ENCODE results near the gene RAD51D.
"Not testable (repeated sequence)": the region's sequence is repeated elsewhere in the genome, so short reads cannot be mapped to it uniquely, and the experiment has no call there.

Gene RAD51D

GRCh38 chr17:35119370-35120165 is at the start of gene RAD51D:
RAD51D (minus strand) TSS chr17:35119860; CDS start chr17:35119613, 247 bp downstream.
- DNase-seq, result peak; percentile 95

DNA sequence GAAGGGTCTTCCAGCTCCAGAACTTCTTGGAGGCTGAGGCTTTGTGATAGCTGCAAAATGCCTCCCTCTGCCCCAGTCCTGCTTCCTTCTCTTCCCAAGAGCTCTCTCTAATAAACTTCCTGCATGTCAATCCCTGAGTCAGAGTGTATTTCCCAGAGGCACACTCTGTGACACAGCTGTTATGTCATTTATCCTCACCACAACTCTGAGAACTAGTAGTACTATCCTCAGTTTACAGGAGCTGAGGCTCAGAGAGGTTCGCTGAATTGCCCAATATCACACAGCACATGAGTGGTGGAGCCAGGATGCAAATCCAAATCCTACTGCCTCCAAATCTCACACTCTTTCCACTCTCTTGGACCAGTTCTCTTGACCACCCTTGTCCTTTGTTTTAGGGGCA is 48.0 kb upstream of the RAD51D start:
- DNase-seq, result no peak

DNA sequence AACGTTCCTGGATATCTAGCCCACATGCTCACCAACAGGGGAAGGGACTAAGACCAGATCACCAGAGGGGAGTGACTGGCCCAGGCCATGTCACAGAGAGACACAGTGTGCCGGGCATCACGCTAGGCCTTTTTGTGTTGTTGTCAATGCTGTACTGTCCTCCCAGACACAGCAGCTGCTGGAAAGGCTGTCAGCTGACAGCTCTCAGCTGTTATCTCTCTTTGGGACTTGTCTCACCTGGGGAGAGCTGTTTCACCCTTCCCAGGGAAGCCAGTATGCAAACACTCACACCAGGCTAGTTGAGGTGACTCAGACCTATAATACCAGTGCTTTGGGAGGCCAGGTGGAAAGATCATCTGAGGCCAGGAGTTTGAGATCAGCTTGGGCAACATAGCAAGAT is 47.4 kb upstream of the RAD51D start:
- no peak for DNase-seq

DNA sequence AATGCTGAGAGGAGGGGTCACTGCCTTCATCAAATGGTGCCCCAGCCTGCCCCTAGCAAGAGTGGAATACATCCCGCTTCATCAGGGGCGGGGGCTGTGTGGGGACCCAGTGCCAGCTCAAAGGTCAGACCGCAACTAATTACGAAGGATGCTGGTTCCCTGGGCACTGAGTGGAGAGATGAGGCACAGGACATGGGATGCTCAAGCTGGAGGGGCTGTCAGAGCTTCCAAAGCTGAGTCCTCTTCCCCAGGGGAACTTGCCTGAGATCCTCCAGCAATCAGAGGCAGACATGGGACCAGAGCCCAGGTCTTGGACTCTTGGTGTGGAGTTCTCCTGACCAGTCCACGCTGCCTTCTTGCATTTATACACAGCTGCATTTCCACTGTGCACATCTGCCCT is 46.9 kb upstream of the RAD51D start:
- DNase-seq, result no peak

DNA sequence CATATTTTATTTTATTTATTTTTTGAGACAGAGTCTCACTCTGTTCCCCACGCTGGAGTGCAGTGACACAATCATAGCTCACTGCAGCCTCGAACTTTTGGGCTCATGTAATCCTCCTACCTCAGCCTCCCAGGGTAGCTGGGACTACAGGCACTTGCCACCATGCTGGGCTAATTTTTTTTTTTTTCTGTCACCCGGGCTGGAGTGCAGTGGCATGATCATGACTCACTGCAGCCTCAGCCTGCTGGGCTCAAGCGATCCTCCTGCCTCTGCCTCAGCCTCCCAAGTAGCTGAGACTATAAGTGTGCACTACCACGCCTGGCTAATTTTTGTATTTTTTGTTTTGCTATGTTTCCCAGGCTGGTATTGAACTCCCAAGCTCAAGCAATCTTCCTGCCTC is 45.1 kb upstream of the RAD51D start:
- no peak for DNase-seq

GRCh38 chr17:35163886-35164285 is 44.2 kb upstream of the RAD51D start:
- no peak for DNase-seq

DNA sequence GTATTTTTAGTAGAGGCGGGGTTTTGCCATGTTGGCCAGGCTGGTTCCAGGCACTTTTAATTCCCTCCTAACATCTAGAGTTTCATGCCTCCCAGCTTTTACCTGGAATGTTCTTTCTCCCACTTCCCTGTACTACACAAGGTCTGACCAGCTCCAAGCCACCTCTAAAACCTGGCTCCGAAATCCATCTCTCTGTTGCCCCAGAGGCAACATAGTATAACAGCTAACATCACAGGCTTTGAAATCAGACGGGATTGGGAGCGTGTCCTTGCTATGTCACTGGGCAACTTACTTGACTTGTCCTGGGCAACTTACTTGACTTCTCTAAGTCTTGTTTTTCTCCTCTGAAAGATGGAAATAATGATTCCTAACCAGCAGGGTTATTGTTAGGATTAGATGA is 43.1 kb upstream of the RAD51D start:
- DNase-seq, result no peak

DNA sequence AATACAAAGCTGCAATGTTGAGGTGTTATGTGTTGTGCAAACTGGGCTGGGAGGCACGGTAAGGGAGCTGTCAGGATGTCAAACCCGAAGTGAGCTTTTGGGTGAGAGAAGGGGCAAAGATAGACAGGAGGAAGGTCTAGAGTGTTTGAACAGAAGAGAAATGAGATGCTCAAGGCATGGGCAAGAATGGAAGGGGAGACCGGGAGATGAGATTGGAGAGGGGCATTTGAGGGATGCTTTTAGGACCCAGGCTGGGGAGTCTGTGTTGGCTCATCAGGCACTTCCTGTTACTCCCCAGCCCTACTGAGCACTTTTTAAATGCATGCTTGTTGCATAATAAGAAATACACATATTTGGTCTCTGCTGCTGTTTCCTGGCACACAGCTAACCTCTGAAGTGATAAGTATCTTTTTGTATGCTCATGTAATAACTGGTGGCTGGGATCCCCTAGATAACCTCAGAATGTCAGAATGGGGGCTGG is 41.7 kb upstream of the RAD51D start:
- no peak for DNase-seq

DNA sequence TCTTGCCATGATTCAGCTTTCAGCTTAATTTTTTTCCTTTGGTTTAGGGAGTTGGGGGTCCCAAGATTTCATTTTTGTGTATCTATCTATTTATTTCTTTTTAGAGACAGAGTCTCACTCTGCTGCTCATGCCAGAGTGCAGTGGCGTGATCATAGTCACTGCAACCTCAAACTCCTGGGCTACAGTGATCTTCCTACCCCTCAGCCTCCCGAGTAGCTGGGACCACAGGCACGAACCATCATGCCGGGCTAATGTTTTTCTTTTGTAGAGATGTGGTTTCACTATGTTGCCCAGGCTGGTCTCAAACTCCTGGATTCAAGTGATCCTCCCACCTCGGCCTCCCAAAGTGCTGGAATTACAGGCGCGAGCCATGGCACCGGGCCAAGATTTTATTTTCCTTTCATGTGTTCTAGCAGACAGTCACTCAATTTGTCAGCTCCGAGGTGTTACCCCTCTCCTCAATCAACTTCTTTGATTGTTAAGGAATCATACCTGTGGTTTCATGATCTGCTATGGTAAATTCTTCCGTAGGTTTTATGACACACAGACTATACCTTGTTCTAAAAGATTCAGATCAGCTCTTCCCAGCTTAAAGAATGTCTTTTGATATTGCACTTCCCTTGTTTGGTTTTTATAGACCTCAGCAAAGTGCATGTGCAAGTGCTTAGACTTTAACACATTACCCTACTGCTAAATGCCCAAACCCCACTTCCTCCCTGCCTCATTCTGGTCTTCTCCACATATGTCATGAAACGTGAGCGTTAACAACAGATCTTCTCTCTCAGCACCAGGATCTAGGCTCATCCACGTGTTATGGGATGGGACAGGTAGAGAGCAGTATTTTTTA is 40.9 kb upstream of the RAD51D start:
- DNase-seq, result no peak

DNA sequence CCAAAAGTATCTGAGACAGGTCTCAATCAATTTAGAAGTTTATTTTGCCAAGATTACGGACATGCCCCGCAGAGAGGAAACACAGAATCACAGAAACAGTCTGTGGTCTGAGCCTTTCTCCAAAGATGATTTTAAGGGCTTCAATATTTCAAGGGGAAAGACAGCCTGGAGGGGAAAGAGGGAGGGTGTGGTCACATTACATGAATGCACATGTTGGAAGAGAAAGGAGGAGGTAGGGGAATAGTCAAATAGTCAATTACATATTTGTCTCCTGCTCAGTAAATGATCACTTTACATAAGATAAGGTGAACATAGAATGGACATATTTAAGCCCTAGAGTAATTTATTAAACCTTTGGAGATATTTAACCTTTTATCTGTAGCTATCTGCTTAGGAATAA is 40.3 kb upstream of the RAD51D start:
- DNase-seq, result no peak

GRCh38 chr17:35155246-35155645 is 35.6 kb upstream of the RAD51D start:
- DNase-seq, result no peak

GRCh38 chr17:35154196-35155165 is 34.8 kb upstream of the RAD51D start:
- DNase-seq, result no peak

DNA sequence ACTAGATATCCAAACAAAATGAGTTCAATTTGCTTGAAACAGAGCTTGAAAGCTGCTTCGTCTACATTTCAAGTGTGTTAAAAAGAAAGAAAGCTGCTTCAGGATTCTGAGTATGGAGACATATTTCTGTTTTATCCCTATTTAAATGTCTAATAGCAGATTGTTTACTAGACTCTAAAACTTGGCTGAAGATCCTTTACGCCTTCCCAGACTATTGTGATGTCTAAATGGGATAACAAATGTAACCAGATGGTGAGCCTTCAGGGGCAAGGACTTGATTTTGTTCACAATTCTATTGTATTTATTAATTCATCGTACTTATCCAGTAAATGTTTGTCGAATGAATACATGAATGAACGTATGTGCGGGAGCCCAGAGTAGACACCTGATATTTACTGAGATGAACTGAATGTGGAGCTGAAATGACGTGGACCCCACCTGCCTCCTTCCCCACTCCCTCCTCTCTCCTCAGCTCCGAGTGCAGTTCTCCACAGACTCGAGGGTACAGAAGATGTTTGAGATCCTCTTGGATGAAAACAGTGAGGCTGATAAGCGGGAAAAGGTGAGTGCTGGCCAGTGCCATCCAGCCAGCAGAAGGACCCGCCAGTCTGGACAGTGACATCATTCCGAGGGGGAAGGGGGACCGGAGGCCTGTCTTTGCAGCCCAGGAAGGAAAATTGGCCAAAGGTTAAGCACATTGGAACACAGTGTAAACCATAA is 32.9 kb upstream of the RAD51D start:
- DNase-seq, result no peak

- DNase-seq, result not testable (repeated sequence)
These were observed 31.4 kb upstream of the RAD51D start for GRCh38 chr17:35151080-35151479.

GRCh38 chr17:35149941-35150340 is 30.3 kb upstream of the RAD51D start:
- no peak for DNase-seq

DNA sequence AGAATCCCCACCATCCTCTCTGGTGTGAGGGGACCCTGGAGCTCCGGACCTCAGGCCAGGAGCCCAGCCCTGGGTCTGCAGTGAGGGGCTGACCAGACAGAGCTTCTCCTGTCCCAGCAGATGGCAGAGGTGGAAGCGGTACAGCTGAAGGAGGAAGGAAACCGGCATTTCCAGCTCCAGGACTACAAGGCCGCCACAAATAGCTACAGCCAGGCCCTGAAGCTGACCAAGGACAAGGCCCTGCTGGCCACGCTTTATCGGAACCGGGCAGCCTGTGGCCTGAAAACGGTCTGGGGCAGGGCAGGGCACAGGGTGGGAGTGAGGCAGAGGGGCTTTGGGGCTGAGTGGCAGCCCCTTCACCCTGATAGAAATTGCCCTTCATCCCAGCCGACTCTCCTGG is 28.5 kb upstream of the RAD51D start:
- no peak for DNase-seq

DNA sequence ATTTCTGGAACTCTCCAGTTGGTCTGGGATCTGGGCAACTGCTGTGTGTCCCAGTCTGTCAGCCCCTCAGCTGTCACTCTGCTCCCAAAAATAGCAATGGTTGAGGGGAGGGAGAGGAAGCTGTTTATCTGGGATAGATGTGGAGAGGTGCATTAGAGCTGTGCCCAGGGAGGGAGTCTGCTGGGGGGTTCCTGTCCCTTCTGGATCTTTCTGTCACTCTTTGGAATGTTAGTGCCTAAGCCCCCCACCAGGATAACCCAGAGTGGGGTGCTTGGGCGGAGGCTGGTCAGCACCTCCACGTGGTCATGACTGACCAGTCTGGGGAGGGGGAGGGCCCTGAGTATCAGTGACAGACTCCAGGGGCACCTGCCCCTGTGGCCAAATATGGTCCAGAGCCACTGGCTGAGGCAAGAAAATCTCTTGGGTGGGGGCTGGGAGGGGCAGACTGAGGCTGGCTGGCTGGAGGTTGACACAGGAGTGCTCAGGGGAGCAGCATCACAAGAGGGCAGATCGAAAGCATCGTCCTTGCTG is 27.8 kb upstream of the RAD51D start, which contains the start of gene UNC45B:
TSS of gene UNC45B (plus strand) at position 443 of the 531 bp plus-strand sequence. CDS start 447 bp downstream, outside the sequence.
- no peak for DNase-seq

GRCh38 chr17:35146214-35146833 is 26.7 kb upstream of the RAD51D start:
- no peak for DNase-seq

DNA sequence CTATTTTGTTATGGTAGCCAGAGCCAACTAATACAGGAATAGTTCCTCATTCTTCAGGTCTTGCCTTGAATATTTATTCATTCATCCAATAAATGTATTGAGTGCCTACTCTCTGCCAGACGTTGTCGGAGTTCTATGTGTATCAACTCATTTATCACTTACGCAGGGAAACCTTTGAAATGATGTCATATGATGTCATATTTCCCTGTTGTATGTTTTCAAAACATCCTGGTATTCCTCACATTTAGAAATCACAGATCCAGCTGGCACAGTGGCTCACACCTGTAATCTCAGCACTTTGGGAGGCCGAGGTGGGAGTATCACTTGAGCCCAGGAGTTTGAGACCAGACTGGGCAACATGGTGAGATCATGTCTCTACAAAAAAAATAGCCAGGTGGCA is 25.2 kb upstream of the RAD51D start:
- DNase-seq, result no peak

GRCh38 chr17:35142467-35142796 is 22.8 kb upstream of the RAD51D start:
- no peak for DNase-seq
